Small intestine (tissue), 16 donors: ENCODE data around the gene CDH13. TPM values are rescaled to one million over a fixed set of nuclear protein-coding genes. Genes with fewer than 3 reads are reported as not detected.
A peak's percentile ranks its signal among the peaks of the same experiment; 100 is the strongest.

Source experiments
- DNase-seq, 2 donors: peaks; one replicate each; pipeline versions ENCODE4 v3.0.0 to v3.0.0-alpha.2; 2013
- FAIRE-seq: peaks from 2 replicates; lab custom pipeline; 2012; peaks lifted over from hg19 to GRCh38; lab: Jason Lieb, UNC
- H3K27ac ChIP-seq, 3 donors: one replicate each; pipeline ENCODE4 v1.5.1; 2013; ENCODE audit warnings: low read length in 2 of 3, mild to moderate bottlenecking in 2 of 3, control low read depth in 1 of 3, inconsistent platforms in 1 of 3, low read depth in 1 of 3, moderate library complexity in 1 of 3
- H3K27me3 ChIP-seq, 3 donors: one replicate each; pipeline ENCODE4 v1.6.1; 2013; ENCODE audit warnings: low read length in 3 of 3, inconsistent platforms in 1 of 3; ENCODE audit not compliant: control insufficient read depth in 3 of 3, insufficient read depth in 3 of 3
- H3K36me3 ChIP-seq, 3 donors: one replicate each; pipeline ENCODE4 v1.6.1; 2013; ENCODE audit warnings: low read length in 3 of 3, inconsistent platforms in 1 of 3, low read depth in 1 of 3, mild to moderate bottlenecking in 1 of 3, moderate library complexity in 1 of 3; ENCODE audit not compliant: control insufficient read depth in 3 of 3, insufficient read depth in 2 of 3
- H3K4me1 ChIP-seq, 3 donors: one replicate each; pipeline ENCODE4 v1.6.1; 2013; ENCODE audit warnings: low read length in 2 of 3, inconsistent platforms in 1 of 3, low read depth in 1 of 3, mild to moderate bottlenecking in 1 of 3, moderate library complexity in 1 of 3; ENCODE audit not compliant: control insufficient read depth in 3 of 3, insufficient read depth in 2 of 3
- H3K4me3 ChIP-seq, 3 donors: one replicate each; pipeline ENCODE4 v1.5.1; 2013; ENCODE audit warnings: low read length in 3 of 3, control low read depth in 1 of 3, inconsistent platforms in 1 of 3, low read depth in 1 of 3, mild to moderate bottlenecking in 1 of 3, moderate library complexity in 1 of 3
- H3K9me3 ChIP-seq, 2 donors: one replicate each; pipeline ENCODE4 v1.6.1; 2013; ENCODE audit warnings: low read depth in 1 of 2, low read length in 1 of 2; ENCODE audit not compliant: control insufficient read depth in 2 of 2, insufficient read depth in 1 of 2
- WGBS, 3 donors: extraction: QIAGEN DNeasy Blood & Tissue Kit; methylation state at CpG; one replicate each; pipeline ENCODE4 v1.1.7; 2013; 5-methylcytosine and 5-hydroxymethylcytosine counted together
- long read RNA-seq, 10 donors: transcript quantifications; one replicate each; lab custom pipeline, GENCODE V29; 2026
- polyA plus RNA-seq, 4 donors: library from polyadenylated mRNA; stranded (reverse) in 3 of 4; unstranded in 1 of 4; fragments of 200-250 nt in 3 of 4; fragments of 120-200 nt in 1 of 4; gene quantifications; one replicate each; pipeline versions ENCODE4 v1.2.1 to v1.2.3, GENCODE V29; 2013
- donor health status: healthy with polysubstance abuse.
- donor health status: control.
- donor health status: control.
- donor health status: Bipolar disorder and iron deficiency.
- donor health status: healthy.

Gene CDH13
- polyA plus RNA-seq = 10 to 100 TPM in 1 of 4 donors, 1 to 10 TPM in 1, under 1 TPM in 1, not detected in 1; 0.27 to 15.0 (median 2.9) TPM
- long read RNA-seq, donor 1 = 0 reads
- long read RNA-seq, donor 2 = 0 reads
- long read RNA-seq, donor 3 = 0 reads
- long read RNA-seq, donor 4 = 0 reads
- long read RNA-seq, donor 5 = 0 reads
- long read RNA-seq, donor 6 = 0 reads
- long read RNA-seq, donor 7, partial matches to known transcripts = 12 of 12 reads
- long read RNA-seq, donor 7, other reads (novel, unspliced or antisense) = 0 of 12 reads
- long read RNA-seq, donor 8 = 0 reads
- long read RNA-seq, donor 9 = 0 reads
- long read RNA-seq, donor 10, partial matches to known transcripts = 9 of 9 reads
- long read RNA-seq, donor 10, other reads (novel, unspliced or antisense) = 0 of 9 reads

GRCh38 chr16:82626791-82627261 lies at the start of gene CDH13:
TSS of gene CDH13 (plus strand) at chr16:82626969.
- H3K27ac ChIP-seq = no peak within 1 kb of the TSS
- H3K36me3 ChIP-seq = no peaks in the 10 kb centered on the region
- WGBS, 3 donors = 2 to 4% (median 3%) methylated on average over 34 to 39 of the region's 39 CpGs
- peaks cover 0 to 5% (median 3%) of the 10 kb centered on the region in 3 donors for H3K4me1 ChIP-seq
- H3K4me3 ChIP-seq = peak within 1 kb of the TSS in 2 of 3 donors; percentile 42 to 57
- H3K27me3 ChIP-seq = peaks cover 0 to 46% (median 7%) of the 10 kb centered on the region in 3 donors
- DNase-seq (peak in 1 of 2 donors; percentile 35), FAIRE-seq (no peak)
- H3K9me3 ChIP-seq = no peaks in the 10 kb centered on the region

DNA sequence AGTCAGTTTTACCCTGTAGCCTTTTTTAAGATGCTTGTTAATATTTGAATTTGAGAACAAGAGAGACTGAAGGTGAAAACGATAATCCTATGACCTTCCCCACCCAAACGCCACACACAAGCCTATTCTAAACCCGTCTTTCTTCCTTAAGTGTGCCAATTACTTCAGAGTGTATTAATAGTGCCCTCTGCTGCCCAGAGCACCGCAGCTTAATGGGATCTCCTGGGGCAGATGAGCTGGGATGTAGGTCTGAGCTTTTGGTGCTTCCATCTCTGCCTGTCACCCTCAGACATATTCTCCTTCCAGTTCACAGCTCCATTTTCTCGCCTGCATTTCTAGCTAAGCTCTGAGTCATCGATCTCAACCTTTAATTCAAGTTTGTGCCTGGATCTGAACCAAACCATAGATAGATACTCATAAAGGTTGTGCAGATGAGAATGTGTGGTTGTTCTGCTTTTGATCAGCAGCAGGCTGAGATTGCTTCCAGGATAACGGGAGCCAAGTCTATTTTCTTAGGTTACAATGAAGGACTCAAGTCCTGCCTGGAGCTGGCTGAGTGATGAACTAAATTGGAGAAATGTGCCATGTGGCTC lies 46.4 kb upstream of the CDH13 start:
- FAIRE-seq (no peak), DNase-seq (peak; percentile 27 to 37)
- H3K4me1 ChIP-seq = no peaks in the 10 kb centered on the region
- no peaks in the 10 kb centered on the region for H3K36me3 ChIP-seq
- 20 to 43% (median 26%) methylated on average over 7 of the region's 7 CpGs for WGBS, 3 donors
- H3K27ac ChIP-seq = no peak overlapping the region
- H3K27me3 ChIP-seq = no peaks in the 10 kb centered on the region
- H3K4me3 ChIP-seq = no peak overlapping the region
- no peaks in the 10 kb centered on the region for H3K9me3 ChIP-seq

DNA sequence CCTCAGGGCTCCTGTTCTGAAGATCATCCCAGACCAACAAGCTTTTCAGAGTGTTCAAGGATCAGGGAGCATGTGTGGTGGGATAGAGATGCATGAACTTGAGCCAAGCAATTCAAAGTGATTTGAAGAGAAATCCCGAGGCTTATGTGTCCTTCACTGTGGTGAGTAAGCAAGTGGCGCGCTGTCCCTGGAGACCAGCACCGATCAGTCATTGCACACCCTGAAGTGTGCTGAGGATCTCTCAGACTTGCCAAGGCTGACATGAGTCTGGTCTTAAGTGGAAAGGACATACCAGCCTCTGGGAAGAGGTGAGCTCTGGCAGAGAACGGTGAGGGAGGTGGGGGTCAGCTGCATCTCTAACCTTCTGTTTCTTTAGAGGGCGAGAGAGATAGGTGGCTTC lies 43.8 kb upstream of the CDH13 start:
- Histone ChIP-seq H3K9me3 (no peaks in the 10 kb centered on the region), H3K27ac (no peak overlapping the region), H3K4me3 (no peak overlapping the region), H3K27me3 (no peaks in the 10 kb centered on the region), H3K4me1 (no peaks in the 10 kb centered on the region), H3K36me3 (no peaks in the 10 kb centered on the region)
- DNase-seq = no peak
- no peak for FAIRE-seq
- WGBS, 3 donors = 72 to 91% (median 81%) methylated on average over 6 of the region's 6 CpGs

DNA sequence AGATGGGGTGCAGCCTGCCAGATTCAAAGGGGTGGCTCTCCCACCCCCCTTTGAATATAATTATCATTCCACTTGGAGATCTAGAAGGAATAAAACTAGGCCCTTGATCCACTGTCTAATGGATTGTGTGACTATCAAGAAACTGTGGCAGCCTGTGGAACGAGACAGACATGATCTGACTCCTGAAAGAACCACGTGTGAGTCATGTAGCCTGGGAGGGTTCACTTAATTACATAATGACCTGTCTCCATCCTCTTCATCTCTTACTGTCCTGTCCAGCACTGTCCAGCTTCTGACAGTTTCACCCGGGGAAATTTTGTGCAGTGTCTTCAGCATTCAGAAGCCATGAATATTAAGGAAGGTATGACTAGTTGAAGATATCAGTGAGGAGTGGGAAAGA lies 43.3 kb upstream of the CDH13 start:
- H3K27me3 ChIP-seq = no peaks in the 10 kb centered on the region
- H3K9me3 ChIP-seq = no peaks in the 10 kb centered on the region
- no peaks in the 10 kb centered on the region for H3K36me3 ChIP-seq
- H3K4me3 ChIP-seq = no peak overlapping the region
- FAIRE-seq = no peak
- H3K27ac ChIP-seq = no peak overlapping the region
- no peak for DNase-seq
- no peaks in the 10 kb centered on the region for H3K4me1 ChIP-seq
- 56 to 66% (median 59%) methylated on average over 3 of the region's 3 CpGs for WGBS, 3 donors

DNA sequence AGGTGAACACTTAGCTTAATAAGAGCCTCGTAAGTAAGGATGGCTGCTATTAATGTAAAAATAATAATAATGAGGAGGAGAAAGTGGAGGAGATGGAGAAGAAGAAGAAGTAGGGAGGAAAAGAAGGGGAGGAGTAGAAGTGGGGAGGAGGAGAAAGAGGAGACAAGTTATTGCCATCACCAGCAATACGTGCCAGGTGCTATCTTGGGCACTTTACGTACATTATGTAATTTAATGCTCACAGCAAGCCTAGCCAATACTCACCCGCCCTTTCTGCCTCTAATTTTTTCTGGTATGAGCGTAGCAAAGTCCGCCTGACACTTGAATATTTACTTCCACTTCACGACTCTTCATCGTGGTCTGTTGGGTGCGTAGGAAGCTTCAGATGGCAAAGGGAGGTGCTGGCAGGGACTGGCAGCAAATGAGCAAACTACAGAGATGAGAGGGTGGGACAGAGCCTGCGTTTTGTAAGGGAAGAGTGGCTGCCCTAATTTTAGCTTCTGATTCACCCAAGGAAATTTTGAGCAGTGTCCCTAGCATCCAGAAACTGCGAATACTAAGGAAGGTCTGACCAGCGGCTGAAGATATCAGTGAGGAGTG lies 42.1 kb upstream of the CDH13 start:
- Histone ChIP-seq H3K36me3 (no peaks in the 10 kb centered on the region), H3K4me1 (no peaks in the 10 kb centered on the region), H3K9me3 (no peaks in the 10 kb centered on the region), H3K27me3 (no peaks in the 10 kb centered on the region), H3K4me3 (no peak overlapping the region), H3K27ac (no peak overlapping the region)
- no peak for DNase-seq
- FAIRE-seq = no peak
- 63 to 83% (median 70%) methylated on average over 12 of the region's 12 CpGs for whole genome bisulfite sequencing, 3 donors

GRCh38 chr16:82585675-82586074 lies 41.1 kb upstream of the CDH13 start:
- H3K4me1 ChIP-seq = no peaks in the 10 kb centered on the region
- 75 to 84% (median 76%) methylated on average over 6 of the region's 6 CpGs for WGBS, 3 donors
- no peak for FAIRE-seq

GRCh38 chr16:82586130-82586529 lies 40.6 kb upstream of the CDH13 start:
- Histone ChIP-seq H3K9me3 (no peaks in the 10 kb centered on the region), H3K36me3 (no peaks in the 10 kb centered on the region), H3K4me1 (no peaks in the 10 kb centered on the region), H3K27me3 (no peaks in the 10 kb centered on the region), H3K4me3 (no peak overlapping the region), H3K27ac (no peak overlapping the region)
- peak; percentile 97 for FAIRE-seq
- DNase-seq = no peak

More at GRCh38 chr16:82585675-82586074, 41.1 kb upstream of the CDH13 start:
- no peak overlapping the region for H3K27ac ChIP-seq
- H3K9me3 ChIP-seq = no peaks in the 10 kb centered on the region
- no peaks in the 10 kb centered on the region for H3K27me3 ChIP-seq
- no peaks in the 10 kb centered on the region for H3K36me3 ChIP-seq
- H3K4me3 ChIP-seq = no peak overlapping the region
- DNase-seq = no peak

- H3K36me3 ChIP-seq = no peaks in the 10 kb centered on the region
- H3K9me3 ChIP-seq = no peaks in the 10 kb centered on the region
- no peak overlapping the region for H3K27ac ChIP-seq
- DNase-seq = peak in 1 of 2 donors; percentile 12
- no peaks in the 10 kb centered on the region for H3K27me3 ChIP-seq
- WGBS, 3 donors = 37 to 74% (median 48%) methylated on average over 7 of the region's 7 CpGs
- FAIRE-seq = no peak
- H3K4me1 ChIP-seq = no peaks in the 10 kb centered on the region
- no peak overlapping the region for H3K4me3 ChIP-seq
Observed at GRCh38 chr16:82587289-82587688, 39.5 kb upstream of the CDH13 start.
